Endothelial cell (in vitro differentiated cells): ENCODE results near the gene IDH3A. TPM values are rescaled to one million over a fixed set of nuclear protein-coding genes. Genes with fewer than 3 reads are reported as not detected.

Experiments
- DNase-seq: peaks from one replicate; pipeline ENCODE4 v3.0.0; 2021; ENCODE audit warnings: low spot score
- H3K27ac Mint-ChIP-seq: one replicate; pipeline ENCODE4 v1.8.0; 2021; ENCODE audit warnings: mixed read lengths, inconsistent platforms; ENCODE audit not compliant: unreplicated experiment
- H3K27me3 Mint-ChIP-seq: one replicate; pipeline ENCODE4 v1.8.0; 2021; ENCODE audit warnings: mild to moderate bottlenecking, moderate library complexity, mixed read lengths, inconsistent platforms; ENCODE audit not compliant: unreplicated experiment
- H3K36me3 Mint-ChIP-seq: one replicate; pipeline ENCODE4 v1.8.0; 2021; ENCODE audit warnings: mild to moderate bottlenecking, low read depth, mixed read lengths, inconsistent platforms; ENCODE audit not compliant: unreplicated experiment
- H3K4me1 Mint-ChIP-seq: one replicate; pipeline ENCODE4 v1.8.0; 2021; ENCODE audit warnings: mild to moderate bottlenecking, mixed read lengths, inconsistent platforms; ENCODE audit not compliant: unreplicated experiment
- H3K4me3 Mint-ChIP-seq: one replicate; pipeline ENCODE4 v1.8.0; 2021; ENCODE audit warnings: mild to moderate bottlenecking, mixed read lengths, inconsistent platforms; ENCODE audit not compliant: unreplicated experiment
- H3K9me3 Mint-ChIP-seq: one replicate; pipeline ENCODE4 v1.8.0; 2021; ENCODE audit warnings: mixed read lengths, inconsistent platforms; ENCODE audit not compliant: unreplicated experiment
- total RNA-seq: library from RNA; stranded (reverse); fragmentation: NEBNext Ultra II Directional; extraction: Animal tissue kit (Norgen Biotek cat#: 25700); gene quantifications from one replicate; pipeline ENCODE4 v1.2.1, GENCODE V29; 2021; ENCODE audit not compliant: unreplicated experiment
- TF ChIP-seq, protein P1 (sequence below): fragments of 200-600 bp; sonication (generic); IDR thresholded peaks from one replicate; pipeline ENCODE4 v1.5.0; 2021; ENCODE audit warnings: antibody characterized with exemption; ENCODE audit not compliant: unreplicated experiment

The IDH3A gene
- total RNA-seq, 1 donor from 2014 or later, result 19.9 TPM

DNA sequence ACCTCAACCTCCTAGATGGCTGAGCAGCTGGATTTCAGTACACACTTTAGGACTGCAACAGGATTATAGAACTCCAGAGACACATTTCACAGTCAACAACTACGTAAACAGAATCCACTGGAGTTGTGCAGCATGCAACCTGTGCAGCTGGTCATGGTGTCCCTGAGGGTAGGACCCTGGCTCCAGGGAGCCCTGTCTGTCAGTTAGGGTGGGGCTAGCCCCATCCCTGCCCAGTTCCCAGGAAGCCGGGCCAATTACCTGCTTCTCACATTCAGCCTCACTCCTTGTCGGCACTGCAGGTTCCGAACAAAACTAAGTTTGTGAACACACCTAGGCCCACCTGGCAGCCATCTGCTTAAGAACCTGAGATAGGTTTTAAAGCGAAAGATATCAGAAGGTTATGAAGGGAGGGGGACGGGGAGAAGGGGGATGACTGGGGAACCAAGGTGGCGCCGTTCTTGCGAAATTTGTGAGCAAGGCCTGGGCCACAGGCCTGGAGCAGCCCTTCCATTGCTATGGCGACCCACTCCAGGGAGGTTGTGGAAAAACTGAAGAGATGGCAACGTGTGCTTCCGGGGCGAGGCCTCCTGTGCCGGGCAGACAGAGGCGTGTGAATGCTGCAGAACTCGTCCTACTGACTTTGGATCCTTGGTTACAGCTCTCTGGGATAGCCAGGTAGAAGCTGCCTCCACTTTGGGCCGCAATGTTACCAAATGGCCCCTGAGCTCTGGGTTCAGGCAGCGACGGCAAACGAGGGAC is 59.9 kb downstream of the IDH3A start:
- no peaks in the 10 kb centered on the region for H3K27me3 Mint-ChIP-seq
- H3K9me3 Mint-ChIP-seq, result no peaks in the 10 kb centered on the region
- TF ChIP-seq, protein P1, sequence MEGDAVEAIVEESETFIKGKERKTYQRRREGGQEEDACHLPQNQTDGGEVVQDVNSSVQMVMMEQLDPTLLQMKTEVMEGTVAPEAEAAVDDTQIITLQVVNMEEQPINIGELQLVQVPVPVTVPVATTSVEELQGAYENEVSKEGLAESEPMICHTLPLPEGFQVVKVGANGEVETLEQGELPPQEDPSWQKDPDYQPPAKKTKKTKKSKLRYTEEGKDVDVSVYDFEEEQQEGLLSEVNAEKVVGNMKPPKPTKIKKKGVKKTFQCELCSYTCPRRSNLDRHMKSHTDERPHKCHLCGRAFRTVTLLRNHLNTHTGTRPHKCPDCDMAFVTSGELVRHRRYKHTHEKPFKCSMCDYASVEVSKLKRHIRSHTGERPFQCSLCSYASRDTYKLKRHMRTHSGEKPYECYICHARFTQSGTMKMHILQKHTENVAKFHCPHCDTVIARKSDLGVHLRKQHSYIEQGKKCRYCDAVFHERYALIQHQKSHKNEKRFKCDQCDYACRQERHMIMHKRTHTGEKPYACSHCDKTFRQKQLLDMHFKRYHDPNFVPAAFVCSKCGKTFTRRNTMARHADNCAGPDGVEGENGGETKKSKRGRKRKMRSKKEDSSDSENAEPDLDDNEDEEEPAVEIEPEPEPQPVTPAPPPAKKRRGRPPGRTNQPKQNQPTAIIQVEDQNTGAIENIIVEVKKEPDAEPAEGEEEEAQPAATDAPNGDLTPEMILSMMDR, result no peak
- H3K27ac Mint-ChIP-seq, result no peak overlapping the region
- peaks cover 4% of the 10 kb centered on the region for H3K4me1 Mint-ChIP-seq
- no peak overlapping the region for H3K4me3 Mint-ChIP-seq
- no peak for DNase-seq
- no peaks in the 10 kb centered on the region for H3K36me3 Mint-ChIP-seq

DNA sequence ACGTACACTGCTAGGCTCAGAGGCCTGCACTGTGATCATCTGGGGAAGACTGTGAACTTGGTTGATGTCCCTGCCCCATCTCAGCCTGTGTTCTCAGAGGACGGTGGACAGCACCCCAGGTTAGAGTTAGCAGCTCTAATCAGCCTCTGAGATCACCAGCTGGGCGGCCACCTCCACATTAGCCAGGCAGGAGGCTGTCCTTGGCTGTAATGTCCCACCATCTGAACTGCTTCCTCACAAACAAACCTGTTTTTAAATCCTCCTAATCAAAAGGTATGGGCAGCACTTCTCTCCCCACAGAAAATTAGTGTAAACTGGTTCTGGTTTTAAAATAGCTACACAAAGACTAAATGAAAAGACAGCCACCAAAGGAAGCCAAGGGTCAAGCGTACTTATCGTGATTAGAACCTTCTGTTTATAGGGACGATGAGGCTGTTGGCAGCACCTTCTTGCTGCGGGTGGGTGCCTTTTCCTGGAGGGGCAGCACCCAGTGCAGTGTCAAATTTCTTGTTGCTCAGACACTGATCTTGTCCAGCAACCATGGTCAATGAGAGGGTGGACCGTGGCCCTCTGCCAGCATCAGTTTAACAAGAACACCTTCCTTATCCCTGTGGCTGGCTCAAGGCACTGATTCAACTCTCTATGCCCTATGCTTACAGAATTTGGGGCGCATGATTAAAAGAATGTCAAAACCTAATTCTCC is 60.6 kb downstream of the IDH3A start:
- TF ChIP-seq, protein P1, result no peak
- no peak overlapping the region for H3K27ac Mint-ChIP-seq
- no peaks in the 10 kb centered on the region for H3K27me3 Mint-ChIP-seq
- no peaks in the 10 kb centered on the region for H3K36me3 Mint-ChIP-seq
- no peaks in the 10 kb centered on the region for H3K9me3 Mint-ChIP-seq
- DNase-seq, result no peak
- no peak overlapping the region for H3K4me3 Mint-ChIP-seq
- peaks cover 2% of the 10 kb centered on the region for H3K4me1 Mint-ChIP-seq

DNA sequence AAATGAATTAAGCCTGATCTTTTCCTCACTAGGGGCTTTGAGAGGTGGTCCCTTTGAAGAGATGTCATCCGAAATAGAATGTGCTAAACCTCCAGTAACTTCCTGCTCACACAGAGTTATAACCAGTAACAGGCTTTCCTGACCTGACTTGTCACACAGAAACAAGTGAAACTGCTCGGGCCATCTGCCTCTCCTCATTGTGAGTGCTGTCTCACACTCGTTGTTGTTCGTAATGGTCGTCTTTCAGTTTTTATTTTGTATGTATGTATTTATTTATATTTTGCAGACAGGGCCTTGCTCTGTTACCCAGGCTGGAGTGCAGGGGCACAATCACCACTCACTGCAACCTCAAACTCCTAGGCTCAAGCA is 61.2 kb downstream of the IDH3A start:
- H3K27me3 Mint-ChIP-seq, result no peaks in the 10 kb centered on the region
- no peaks in the 10 kb centered on the region for H3K9me3 Mint-ChIP-seq
- no peaks in the 10 kb centered on the region for H3K36me3 Mint-ChIP-seq
- peaks cover 2% of the 10 kb centered on the region for H3K4me1 Mint-ChIP-seq
- TF ChIP-seq, protein P1, result no peak
- H3K27ac Mint-ChIP-seq, result no peak overlapping the region
- H3K4me3 Mint-ChIP-seq, result no peak overlapping the region
- DNase-seq, result no peak

DNA sequence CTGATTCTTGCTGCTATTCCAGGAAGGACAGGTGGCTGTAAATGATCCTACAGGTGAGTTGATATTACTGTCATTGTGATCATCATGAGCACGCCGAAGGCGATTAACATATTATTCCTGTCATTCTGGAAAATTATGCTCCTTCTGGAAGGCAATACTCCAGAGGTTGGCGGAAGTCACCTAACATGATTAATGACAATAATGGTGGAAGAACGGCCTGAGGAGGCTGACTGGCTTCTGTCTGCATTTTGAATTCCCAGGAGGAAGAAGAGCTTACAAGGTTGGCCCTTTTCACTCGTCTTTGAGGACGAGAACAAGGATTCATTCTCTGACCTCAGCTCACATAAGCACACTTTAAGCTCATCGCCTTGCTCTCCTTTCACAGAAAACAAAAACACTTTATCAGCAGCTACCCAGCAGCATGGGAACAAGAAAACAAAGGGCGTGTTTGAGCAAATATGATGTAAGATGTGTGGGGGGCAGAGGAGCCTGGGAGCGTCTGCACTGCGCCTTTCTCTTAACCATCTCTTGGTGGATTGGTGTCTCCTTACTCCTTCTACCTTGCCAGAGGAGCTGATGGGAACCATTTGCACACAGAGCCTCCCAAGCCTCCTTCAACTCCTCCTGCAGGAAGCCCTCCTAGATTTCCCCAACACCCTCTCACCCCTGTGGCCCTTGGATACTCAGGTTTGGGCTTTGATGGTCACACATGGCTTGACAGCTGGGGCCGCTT is 62.2 kb downstream of the IDH3A start:
- no peaks in the 10 kb centered on the region for H3K9me3 Mint-ChIP-seq
- TF ChIP-seq, protein P1, result no peak
- H3K27ac Mint-ChIP-seq, result no peak overlapping the region
- no peaks in the 10 kb centered on the region for H3K36me3 Mint-ChIP-seq
- peaks cover 2% of the 10 kb centered on the region for H3K4me1 Mint-ChIP-seq
- no peak overlapping the region for H3K4me3 Mint-ChIP-seq
- no peak for DNase-seq
- no peaks in the 10 kb centered on the region for H3K27me3 Mint-ChIP-seq
